Esophagus squamous epithelium (tissue), 5 donors: ENCODE data around the gene RBM3. TPM values are rescaled to one million over a fixed set of nuclear protein-coding genes. Genes with fewer than 3 reads are reported as not detected.
A peak's percentile ranks its signal among the peaks of the same experiment; 100 is the strongest.

Source experiments
- DNase-seq: peaks from one replicate; lab custom pipeline; 2025; lab: John Stamatoyannopoulos, UW
- H3K27ac ChIP-seq, 4 donors: fragments of 200-600 bp; sonication (generic); one replicate each; pipeline ENCODE4 v1.5.1; 2016 to 2019; ENCODE audit warnings: mild to moderate bottlenecking in 1 of 4
- H3K27me3 ChIP-seq, 4 donors: fragments of 200-600 bp; sonication (generic); 1 replicate in 3 of 4; 2 replicates in 1 of 4; pipeline versions ENCODE4 v1.5.1 to v1.6.0; 2017 to 2021; ENCODE audit warnings: antibody characterized with exemption in 1 of 4
- H3K36me3 ChIP-seq, 3 donors: fragments of 200-600 bp; sonication (generic); one replicate each; pipeline ENCODE4 v1.5.1; 2016 to 2019
- H3K4me1 ChIP-seq, 3 donors: fragments of 200-600 bp; sonication (generic); one replicate each; pipeline ENCODE4 v1.5.1; 2017 to 2019
- H3K4me3 ChIP-seq, 4 donors: fragments of 200-600 bp; sonication (generic); 1 replicate in 3 of 4; 2 replicates in 1 of 4; pipeline ENCODE4 v1.5.1; 2016 to 2019; ENCODE audit warnings: mild to moderate bottlenecking in 2 of 4, moderate library complexity in 1 of 4
- H3K9me3 ChIP-seq, 3 donors: fragments of 200-600 bp; sonication (generic); one replicate each; pipeline ENCODE4 v1.5.1; 2016 to 2019
- CTCF ChIP-seq, 6 experiments: fragments of 450-650 bp in 4 of 6; fragments of 200-600 bp in 2 of 6; sonication (generic) in 2 of 6; IDR thresholded peaks; one replicate each; pipeline ENCODE4 v1.5.1; 2016 to 2019; ENCODE audit warnings: antibody characterized with exemption in 6 of 6, mild to moderate bottlenecking in 4 of 6, moderate library complexity in 4 of 6
- POLR2A ChIP-seq, 4 donors: fragments of 450-650 bp; IDR thresholded peaks; one replicate each; pipeline ENCODE4 v1.6.1; 2017; ENCODE audit warnings: antibody characterized with exemption in 4 of 4, mild to moderate bottlenecking in 4 of 4, moderate library complexity in 3 of 4
- WGBS, 2 donors: methylation state at CpG; one replicate each; pipeline ENCODE4 v1.1.5; 2018; 5-methylcytosine and 5-hydroxymethylcytosine counted together
- intact Hi-C: fragments of 100-400 bp; cut with DNase I; formaldehyde crosslinking; loops from one replicate; pipeline ENCODE4 v1.15.0; 2022
- total RNA-seq, 4 donors: library from RNA; depleted of rRNA; stranded (reverse); fragments of >200 nt; gene quantifications; one replicate each; pipeline ENCODE4 v1.1.0, GENCODE V29; 2016
- donor health status: DM: yes; HTN: yes; CAD: no.

Gene RBM3
- total RNA-seq, 4 donors from 2014 or later, result 110 to 220 (median 214) TPM

- H3K27ac ChIP-seq, result peak overlapping the region in 3 of 4 donors; percentile 81 to 87 (median 81)
- no peak for DNase-seq
- peaks cover 0 to 16% (median 4%) of the 10 kb centered on the region in 3 donors for H3K4me1 ChIP-seq
- H3K27me3 ChIP-seq, result no peaks in the 10 kb centered on the region
- no peaks in the 10 kb centered on the region for H3K9me3 ChIP-seq
- intact Hi-C loops, result no loop called here
- H3K4me3 ChIP-seq, result no peak overlapping the region
- TF ChIP-seq CTCF (IDR thresholded peaks at IDR 0.05) (no peak), POLR2A (IDR thresholded peaks at IDR 0.05) (no peak)
- 68 to 80% methylated on average over 3 of the region's 3 CpGs for WGBS, 2 donors
- H3K36me3 ChIP-seq, result peaks cover 0 to 8% (median 0%) of the 10 kb centered on the region in 3 donors
Measured at GRCh38 chrX:48533165-48533564, 41.1 kb upstream of the RBM3 start.

DNA sequence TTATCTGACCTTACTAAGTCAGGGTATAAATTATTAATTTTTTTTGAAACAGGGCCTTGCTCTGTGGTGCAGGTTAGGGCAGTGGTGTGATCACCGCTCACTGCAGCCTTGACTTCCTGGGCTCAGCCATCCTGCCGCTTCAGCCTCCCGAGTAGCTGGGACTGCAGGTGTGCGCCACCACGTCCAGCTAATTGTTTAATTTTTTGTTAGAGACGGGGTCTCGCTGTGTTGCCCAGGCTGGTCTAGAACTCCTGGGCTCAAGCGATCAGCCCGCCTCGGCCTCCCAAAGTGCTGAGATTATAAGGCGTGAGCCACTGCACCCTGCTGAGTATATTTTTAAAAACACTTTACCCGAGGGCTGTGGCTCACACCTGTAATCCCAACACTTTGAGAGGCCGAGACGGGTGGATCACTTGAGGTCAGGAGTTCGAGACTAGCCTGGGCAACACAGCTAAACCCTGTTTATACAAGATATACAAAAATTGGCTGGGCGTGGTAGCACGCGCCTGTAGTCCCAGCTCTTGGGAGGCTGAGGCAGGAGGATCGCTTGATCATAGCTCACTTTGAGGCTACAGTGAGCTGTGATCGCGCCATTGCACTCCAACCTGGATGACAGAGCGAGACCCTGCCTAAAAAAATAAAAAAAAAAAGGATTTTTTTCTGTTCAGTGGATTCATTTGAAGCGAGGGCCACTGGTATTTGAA is 35.5 kb upstream of the RBM3 start:
- Histone ChIP-seq H3K9me3 (no peaks in the 10 kb centered on the region), H3K27me3 (no peaks in the 10 kb centered on the region), H3K4me1 (peaks cover 0 to 18% (median 6%) of the 10 kb centered on the region in 3 donors), H3K36me3 (peaks cover 0 to 18% (median 0%) of the 10 kb centered on the region in 3 donors), H3K27ac (peak overlapping the region; percentile 87 to 95 (median 90)), H3K4me3 (peak overlapping the region in 3 of 4 donors; percentile 59 to 81 (median 65))
- no peak for DNase-seq
- no peak for TF ChIP-seq POLR2A (IDR thresholded peaks at IDR 0.05)
- no peak for TF ChIP-seq CTCF (IDR thresholded peaks at IDR 0.05)
- WGBS, 2 donors, result 84 to 100% methylated on average over 2 to 18 of the region's 23 CpGs
- intact Hi-C loops, result no loop called here

GRCh38 chrX:48539345-48540027 is 34.8 kb upstream of the RBM3 start, which contains the start of gene TBC1D25:
TSS of gene TBC1D25 (plus strand) at chrX:48539714. CDS start at chrX:48539798, 84 bp downstream.
- Histone ChIP-seq H3K4me3 (peak within 1 kb of the TSS; percentile 59 to 81 (median 67)), H3K9me3 (no peaks in the 10 kb centered on the region), H3K4me1 (peaks cover 0 to 18% (median 6%) of the 10 kb centered on the region in 3 donors), H3K36me3 (peaks cover 0 to 25% (median 0%) of the 10 kb centered on the region in 3 donors), H3K27me3 (no peaks in the 10 kb centered on the region), H3K27ac (peak within 1 kb of the TSS; percentile 87 to 95 (median 90))
- DNase-seq, result peak; percentile 83
- TF ChIP-seq POLR2A (IDR thresholded peaks at IDR 0.05) (peak in 2 of 4 donors; percentile 46 to 60), CTCF (IDR thresholded peaks at IDR 0.05) (peak in 5 of 6 experiments; percentile 17 to 45 (median 29))
- intact Hi-C loops, result no loop called here
- 0 to 49% methylated on average over 1 to 11 of the region's 59 CpGs for WGBS, 2 donors

DNA sequence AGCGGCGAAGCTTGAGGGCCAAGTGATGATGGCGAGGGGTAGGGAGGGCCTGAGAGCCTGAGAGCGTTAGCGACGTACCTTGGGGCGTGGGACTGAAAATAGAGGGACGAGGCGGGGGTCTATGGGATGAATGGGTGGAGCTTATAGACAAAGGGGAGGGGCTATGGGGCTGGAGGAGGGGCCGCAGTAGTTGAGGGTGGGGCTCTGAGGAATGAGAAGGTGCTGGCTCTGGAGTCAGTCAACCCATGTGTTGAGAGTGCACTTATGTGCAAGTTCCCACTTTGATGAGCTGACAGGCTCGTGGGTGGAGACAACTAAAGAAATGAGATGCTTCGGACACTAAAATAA is 34.3 kb upstream of the RBM3 start:
- H3K4me1 ChIP-seq, result peaks cover 0 to 18% (median 6%) of the 10 kb centered on the region in 3 donors
- H3K27ac ChIP-seq, result peak overlapping the region; percentile 87 to 95 (median 90)
- intact Hi-C loops, result no loop called here
- peak overlapping the region; percentile 59 to 81 (median 67) for H3K4me3 ChIP-seq
- H3K27me3 ChIP-seq, result no peaks in the 10 kb centered on the region
- peaks cover 0 to 30% (median 5%) of the 10 kb centered on the region in 3 donors for H3K36me3 ChIP-seq
- H3K9me3 ChIP-seq, result no peaks in the 10 kb centered on the region
- TF ChIP-seq CTCF (IDR thresholded peaks at IDR 0.05) (peak in 1 of 6 experiments; percentile 0), POLR2A (IDR thresholded peaks at IDR 0.05) (no peak)
- 0 to 45% methylated on average over 12 of the region's 12 CpGs for WGBS, 2 donors
- DNase-seq, result no peak

- 70 to 74% methylated on average over 7 of the region's 7 CpGs for WGBS, 2 donors
- H3K4me1 ChIP-seq, result peaks cover 0 to 18% (median 6%) of the 10 kb centered on the region in 3 donors
- peak overlapping the region; percentile 59 to 81 (median 67) for H3K4me3 ChIP-seq
- DNase-seq, result no peak
- TF ChIP-seq CTCF (IDR thresholded peaks at IDR 0.05) (no peak), POLR2A (IDR thresholded peaks at IDR 0.05) (no peak)
- no peaks in the 10 kb centered on the region for H3K9me3 ChIP-seq
- peak overlapping the region; percentile 87 to 95 (median 90) for H3K27ac ChIP-seq
- no peaks in the 10 kb centered on the region for H3K27me3 ChIP-seq
- intact Hi-C loops, result no loop called here
- H3K36me3 ChIP-seq, result peaks cover 0 to 35% (median 5%) of the 10 kb centered on the region in 3 donors
Measured at GRCh38 chrX:48540480-48540879, 33.8 kb upstream of the RBM3 start.
